Measurements from ENCODE around the gene PALD1. TPM values are rescaled to one million over a fixed set of nuclear protein-coding genes. Genes with fewer than 3 reads are reported as not detected.

Gene PALD1
- total RNA-seq, 2 experiments from 2014 or later, result 0.36 to 0.44 TPM

GRCh38 chr10:70587045-70587658, 108.6 kb downstream of the PALD1 start:
- intact Hi-C loops (cut with DNase I, micrococcal nuclease), result no loop called here
- no peak for ATAC-seq (ENCODE audit: poor library complexity)
- H3K4me3 Mint-ChIP-seq, result no peak overlapping the region

GRCh38 chr10:70588255-70588654, 109.7 kb downstream of the PALD1 start:
- ATAC-seq (ENCODE audit: poor library complexity), result no peak
- H3K27me3 Mint-ChIP-seq, result no peaks in the 10 kb centered on the region
- no peaks in the 10 kb centered on the region for H3K27me3 ChIP-seq (ENCODE audit: control insufficient read depth in 1 of 2, insufficient read depth in 2 of 2, low read length in 2 of 2)
- no peak for TF ChIP-seq CTCF (IDR thresholded peaks at IDR 0.05)
- no peaks in the 10 kb centered on the region for H3K9me3 ChIP-seq (ENCODE audit: control insufficient read depth in 1 of 2, insufficient read depth in 1 of 2, low read length in 2 of 2)
- H3K27ac ChIP-seq (ENCODE audit: low read depth in 1 of 2, low read length in 2 of 2), result no peak overlapping the region
- ChIA-PET POLR2A (no interaction called here), CTCF (interaction anchor here (0.5 kb wide), 1 partner anchor 13 kb away, joined by 3 read pairs; no protein-coding TSS in a partner anchor)
- H3K4me3 ChIP-seq (ENCODE audit: low read length), result no peak overlapping the region
- no peaks in the 10 kb centered on the region for H3K36me3 Mint-ChIP-seq (ENCODE audit: low read depth)
- no peak overlapping the region for H3K4me3 Mint-ChIP-seq
- H3K4me1 Mint-ChIP-seq (ENCODE audit: low read depth), result no peaks in the 10 kb centered on the region
- intact Hi-C loops (cut with DNase I, micrococcal nuclease), result no loop called here
- peak in 1 of 14 experiments; percentile 8 for DNase-seq
- peaks cover 4% of the 10 kb centered on the region for H3K4me1 ChIP-seq (ENCODE audit: insufficient read depth, low read length)
- no peak overlapping the region for H3K27ac Mint-ChIP-seq
- H3K9me3 Mint-ChIP-seq, result no peaks in the 10 kb centered on the region
- H3K36me3 ChIP-seq (ENCODE audit: insufficient read depth, low read length), result no peaks in the 10 kb centered on the region

More at GRCh38 chr10:70587045-70587658, 108.6 kb downstream of the PALD1 start:
- Histone ChIP-seq H3K27ac (ENCODE audit: low read depth in 1 of 2, low read length in 2 of 2) (no peak overlapping the region), H3K27me3 (ENCODE audit: control insufficient read depth in 1 of 2, insufficient read depth in 2 of 2, low read length in 2 of 2) (no peaks in the 10 kb centered on the region), H3K36me3 (ENCODE audit: insufficient read depth, low read length) (no peaks in the 10 kb centered on the region), H3K4me3 (ENCODE audit: low read length) (no peak overlapping the region), H3K9me3 (ENCODE audit: control insufficient read depth in 1 of 2, insufficient read depth in 1 of 2, low read length in 2 of 2) (no peaks in the 10 kb centered on the region), H3K4me1 (ENCODE audit: insufficient read depth, low read length) (peaks cover 4% of the 10 kb centered on the region)
- Mint-ChIP-seq H3K27me3 (no peaks in the 10 kb centered on the region), H3K36me3 (ENCODE audit: low read depth) (no peaks in the 10 kb centered on the region), H3K27ac (no peak overlapping the region), H3K9me3 (no peaks in the 10 kb centered on the region), H3K4me1 (ENCODE audit: low read depth) (no peaks in the 10 kb centered on the region)
- CTCF ChIA-PET, result no interaction called here
- no peak for TF ChIP-seq CTCF (IDR thresholded peaks at IDR 0.05)
- no peak for DNase-seq
- POLR2A ChIA-PET, result no interaction called here

GRCh38 chr10:70588859-70589570, 110.4 kb downstream of the PALD1 start:
- no peaks in the 10 kb centered on the region for H3K27me3 Mint-ChIP-seq
- no peak overlapping the region for H3K4me3 Mint-ChIP-seq
- ChIA-PET CTCF (no interaction called here), POLR2A (no interaction called here)
- Histone ChIP-seq H3K4me1 (ENCODE audit: insufficient read depth, low read length) (peaks cover 4% of the 10 kb centered on the region), H3K36me3 (ENCODE audit: insufficient read depth, low read length) (no peaks in the 10 kb centered on the region), H3K27me3 (ENCODE audit: control insufficient read depth in 1 of 2, insufficient read depth in 2 of 2, low read length in 2 of 2) (no peaks in the 10 kb centered on the region), H3K9me3 (ENCODE audit: control insufficient read depth in 1 of 2, insufficient read depth in 1 of 2, low read length in 2 of 2) (no peaks in the 10 kb centered on the region), H3K4me3 (ENCODE audit: low read length) (no peak overlapping the region), H3K27ac (ENCODE audit: low read depth in 1 of 2, low read length in 2 of 2) (no peak overlapping the region)
- intact Hi-C loops (cut with DNase I, micrococcal nuclease), result no loop called here
- no peaks in the 10 kb centered on the region for H3K9me3 Mint-ChIP-seq
- H3K27ac Mint-ChIP-seq, result no peak overlapping the region
- no peaks in the 10 kb centered on the region for H3K4me1 Mint-ChIP-seq (ENCODE audit: low read depth)
- H3K36me3 Mint-ChIP-seq (ENCODE audit: low read depth), result no peaks in the 10 kb centered on the region
- DNase-seq, result peak in 1 of 14 experiments; percentile 6
- no peak for TF ChIP-seq CTCF (IDR thresholded peaks at IDR 0.05)
- ATAC-seq (ENCODE audit: poor library complexity), result no peak

All from CD4-positive, alpha-beta T cell (primary cell).